Left ventricle myocardium inferior (tissue), 1 donor: ENCODE measurements around the gene RTEL1. TPM values are rescaled to one million over a fixed set of nuclear protein-coding genes. Genes with fewer than 3 reads are reported as not detected.

ENCODE experiments used
- DNase-seq: peaks from one replicate; pipeline ENCODE4 v3.0.0-alpha.2; 2020
- H3K27ac ChIP-seq: fragments of 200-600 bp; replicated peaks from 2 replicates; pipeline ENCODE4 v1.8.0; 2021
- H3K27me3 ChIP-seq: fragments of 200-600 bp; 2 replicates; pipeline ENCODE4 v1.8.0; 2021; ENCODE audit warnings: low read depth
- H3K36me3 ChIP-seq: fragments of 200-600 bp; 2 replicates; pipeline ENCODE4 v1.8.0; 2021
- H3K4me1 ChIP-seq: fragments of 200-600 bp; 2 replicates; pipeline ENCODE4 v1.8.0; 2021
- H3K4me3 ChIP-seq: fragments of 200-600 bp; 2 replicates; pipeline ENCODE4 v1.8.0; 2021; ENCODE audit warnings: mild to moderate bottlenecking, moderate library complexity
- H3K9me3 ChIP-seq: fragments of 200-600 bp; replicated peaks from 2 replicates; pipeline ENCODE4 v1.8.0; 2021
- CTCF ChIP-seq: fragments of 200-600 bp; IDR thresholded peaks from 2 replicates; pipeline ENCODE4 v1.8.0; 2021; ENCODE audit warnings: antibody characterized with exemption, mild to moderate bottlenecking, borderline replicate concordance
- intact Hi-C: fragments of 100-400 bp; cut with micrococcal nuclease; formaldehyde crosslinking; loops from one replicate; pipeline ENCODE4 v1.11.0; 2022
- total RNA-seq: library from RNA; stranded (reverse); fragmentation: NEBNext Ultra II Directional; extraction: Animal tissue kit (Norgen Biotek cat#: 25700); gene quantifications from one replicate; pipeline ENCODE4 v1.2.1, GENCODE V29; 2021
- donor health status: DM: no; HTN: yes; CAD: no; lungs with severe emphysema.

The RTEL1 gene
- total RNA-seq, 1 donor from 2014 or later: 9.6 TPM

- H3K9me3 ChIP-seq: no peaks in the 10 kb centered on the region
- intact Hi-C loops: no loop called here
- no peak for DNase-seq
- H3K36me3 ChIP-seq: peaks cover 51% of the 10 kb centered on the region
- TF ChIP-seq CTCF: no peak
- H3K27me3 ChIP-seq: no peaks in the 10 kb centered on the region
- no peak overlapping the region for H3K27ac ChIP-seq
- H3K4me3 ChIP-seq: no peak overlapping the region
- peaks cover 22% of the 10 kb centered on the region for H3K4me1 ChIP-seq
These were observed 20.0 kb downstream of the RTEL1 start for GRCh38 chr20:63678071-63678470.

GRCh38 chr20:63678667-63679465, 20.8 kb downstream of the RTEL1 start:
- intact Hi-C loops: no loop called here
- no peaks in the 10 kb centered on the region for H3K27me3 ChIP-seq
- no peak for TF ChIP-seq CTCF
- no peak for DNase-seq
- no peaks in the 10 kb centered on the region for H3K9me3 ChIP-seq
- peaks cover 49% of the 10 kb centered on the region for H3K36me3 ChIP-seq
- peaks cover 27% of the 10 kb centered on the region for H3K4me1 ChIP-seq
- no peak overlapping the region for H3K4me3 ChIP-seq
- no peak overlapping the region for H3K27ac ChIP-seq

GRCh38 chr20:63679799-63680305, 21.7 kb downstream of the RTEL1 start:
- intact Hi-C loops: no loop called here
- H3K36me3 ChIP-seq: peaks cover 39% of the 10 kb centered on the region
- H3K27me3 ChIP-seq: no peaks in the 10 kb centered on the region
- TF ChIP-seq CTCF: no peak
- H3K4me1 ChIP-seq: peaks cover 31% of the 10 kb centered on the region
- H3K9me3 ChIP-seq: no peaks in the 10 kb centered on the region
- H3K4me3 ChIP-seq: no peak overlapping the region
- DNase-seq: no peak
- no peak overlapping the region for H3K27ac ChIP-seq

GRCh38 chr20:63680427-63680826, 22.3 kb downstream of the RTEL1 start:
- TF ChIP-seq CTCF: no peak
- Histone ChIP-seq H3K27me3 (no peaks in the 10 kb centered on the region), H3K27ac (no peak overlapping the region), H3K4me3 (no peak overlapping the region), H3K4me1 (peaks cover 36% of the 10 kb centered on the region), H3K36me3 (peaks cover 33% of the 10 kb centered on the region), H3K9me3 (no peaks in the 10 kb centered on the region)
- no peak for DNase-seq
- intact Hi-C loops: no loop called here

- TF ChIP-seq CTCF: no peak
- DNase-seq: no peak
- intact Hi-C loops: no loop called here
These were observed 22.9 kb downstream of the RTEL1 start for GRCh38 chr20:63680857-63681608.

More at GRCh38 chr20:63680857-63681608, 22.9 kb downstream of the RTEL1 start:
- Histone ChIP-seq H3K36me3 (peaks cover 27% of the 10 kb centered on the region), H3K27me3 (no peaks in the 10 kb centered on the region), H3K4me3 (no peak overlapping the region), H3K9me3 (no peaks in the 10 kb centered on the region), H3K4me1 (peaks cover 42% of the 10 kb centered on the region), H3K27ac (peak overlapping the region; percentile 90)
